Epithelial cell of esophagus (primary cell): Measurements from ENCODE around the gene GRB10.

Experiments
- DNase-seq: peaks from one replicate; pipeline ENCODE4 v3.0.0; 2010; ENCODE audit warnings: low read depth
- H3K4me3 ChIP-seq: 2 replicates; pipeline ENCODE4 v1.5.1; 2011; ENCODE audit warnings: mild to moderate bottlenecking, low read length, control low read depth
- CTCF ChIP-seq: IDR thresholded peaks from 2 replicates; pipeline ENCODE4 v1.5.1; 2011; ENCODE audit warnings: low read depth, mild to moderate bottlenecking, low read length, control low read depth, inconsistent platforms; ENCODE audit not compliant: insufficient read depth; ENCODE audit errors: missing control alignments

GRB10 gene

GRCh38 chr7:50648076-50648475 lies 134.6 kb downstream of the GRB10 start:
- H3K4me3 ChIP-seq = no peak overlapping the region
- TF ChIP-seq CTCF = no peak
- no peak for DNase-seq

- TF ChIP-seq CTCF = no peak
- no peak for DNase-seq
- H3K4me3 ChIP-seq = no peak overlapping the region
These were observed 135.3 kb downstream of the GRB10 start for GRCh38 chr7:50647286-50647980.

- no peak for TF ChIP-seq CTCF
- no peak overlapping the region for H3K4me3 ChIP-seq
- DNase-seq = no peak
These were observed 136.6 kb downstream of the GRB10 start for GRCh38 chr7:50646069-50646468.

GRCh38 chr7:50645186-50645585 lies 137.5 kb downstream of the GRB10 start:
- no peak overlapping the region for H3K4me3 ChIP-seq
- no peak for TF ChIP-seq CTCF
- DNase-seq = no peak

GRCh38 chr7:50644586-50644985 lies 138.1 kb downstream of the GRB10 start:
- DNase-seq = no peak
- TF ChIP-seq CTCF = no peak
- no peak overlapping the region for H3K4me3 ChIP-seq

GRCh38 chr7:50644114-50644513 lies 138.6 kb downstream of the GRB10 start:
- DNase-seq = no peak
- H3K4me3 ChIP-seq = no peak overlapping the region
- TF ChIP-seq CTCF = no peak

- H3K4me3 ChIP-seq = no peak overlapping the region
- DNase-seq = no peak
- no peak for TF ChIP-seq CTCF
These were observed 141.0 kb downstream of the GRB10 start for GRCh38 chr7:50641442-50642405.
